Measurements from ENCODE around the gene MEI4. TPM values are rescaled to one million over a fixed set of nuclear protein-coding genes. Genes with fewer than 3 reads are reported as not detected.
A peak's percentile ranks its signal among the peaks of the same experiment; 100 is the strongest.
"Not testable (repeated sequence)": the region's sequence is repeated elsewhere in the genome, so short reads cannot be mapped to it uniquely, and the experiment has no call there.

Gene MEI4
- total RNA-seq, 1 donor from 2014 or later = 1.0 TPM

DNA sequence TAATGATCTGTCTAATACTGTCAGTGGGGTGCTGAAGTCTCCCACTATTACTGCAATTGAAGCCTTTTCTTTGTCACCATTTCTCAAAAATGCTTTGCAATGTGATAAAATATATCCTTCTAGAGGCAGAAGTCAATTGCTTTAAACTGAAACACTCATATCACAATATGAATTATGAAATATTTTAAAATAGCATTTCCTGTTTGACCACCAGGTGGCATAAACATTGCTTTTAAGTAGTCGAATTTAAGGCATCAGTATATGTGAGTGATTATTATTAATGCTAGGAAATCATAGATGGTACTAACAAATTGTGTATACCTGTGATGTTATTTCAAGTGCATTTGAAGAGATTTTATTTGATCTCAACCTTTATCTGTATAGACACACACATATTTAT is 87.5 kb downstream of the MEI4 start:
- Histone ChIP-seq H3K4me2 (no peak overlapping the region), H3K36me3 (no peaks in the 10 kb centered on the region), H3K9me3 (ENCODE audit: low read depth) (no peaks in the 10 kb centered on the region), H3K9ac (no peak overlapping the region), H3K4me1 (no peaks in the 10 kb centered on the region), H3K4me3 (no peak overlapping the region), H3K27ac (no peak overlapping the region), H2AFZ (replicated peaks) (no peak overlapping the region), H4K20me1 (ENCODE audit: low read depth) (no peaks in the 10 kb centered on the region), H3K79me2 (ENCODE audit: low read depth) (no peaks in the 10 kb centered on the region), H3F3A (ENCODE audit: low read depth) (no peaks in the 10 kb centered on the region), H3K27me3 (no peaks in the 10 kb centered on the region)
- no peak for DNase-seq (ENCODE audit: low spot score)
- H3K9me3 Mint-ChIP-seq = peaks cover 4% of the 10 kb centered on the region
- H3K27me3 Mint-ChIP-seq (ENCODE audit: insufficient read depth, low read depth) = peaks cover 3% of the 10 kb centered on the region
- no peaks in the 10 kb centered on the region for H3K4me1 Mint-ChIP-seq
- TF ChIP-seq EZH2 (IDR thresholded peaks at IDR 0.05) (no peak), EZH2phosphoT487 (IDR thresholded peaks at IDR 0.05) (no peak)
- TF ChIP-seq, protein P1, sequence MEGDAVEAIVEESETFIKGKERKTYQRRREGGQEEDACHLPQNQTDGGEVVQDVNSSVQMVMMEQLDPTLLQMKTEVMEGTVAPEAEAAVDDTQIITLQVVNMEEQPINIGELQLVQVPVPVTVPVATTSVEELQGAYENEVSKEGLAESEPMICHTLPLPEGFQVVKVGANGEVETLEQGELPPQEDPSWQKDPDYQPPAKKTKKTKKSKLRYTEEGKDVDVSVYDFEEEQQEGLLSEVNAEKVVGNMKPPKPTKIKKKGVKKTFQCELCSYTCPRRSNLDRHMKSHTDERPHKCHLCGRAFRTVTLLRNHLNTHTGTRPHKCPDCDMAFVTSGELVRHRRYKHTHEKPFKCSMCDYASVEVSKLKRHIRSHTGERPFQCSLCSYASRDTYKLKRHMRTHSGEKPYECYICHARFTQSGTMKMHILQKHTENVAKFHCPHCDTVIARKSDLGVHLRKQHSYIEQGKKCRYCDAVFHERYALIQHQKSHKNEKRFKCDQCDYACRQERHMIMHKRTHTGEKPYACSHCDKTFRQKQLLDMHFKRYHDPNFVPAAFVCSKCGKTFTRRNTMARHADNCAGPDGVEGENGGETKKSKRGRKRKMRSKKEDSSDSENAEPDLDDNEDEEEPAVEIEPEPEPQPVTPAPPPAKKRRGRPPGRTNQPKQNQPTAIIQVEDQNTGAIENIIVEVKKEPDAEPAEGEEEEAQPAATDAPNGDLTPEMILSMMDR (IDR thresholded peaks at IDR 0.05) = peak; percentile 44
- H3K36me3 Mint-ChIP-seq = no peaks in the 10 kb centered on the region
- no peak overlapping the region for H3K4me3 Mint-ChIP-seq
- no peak overlapping the region for H3K27ac Mint-ChIP-seq

- H3K9ac ChIP-seq; H3K9me3 ChIP-seq (ENCODE audit: low read depth); H3K27ac ChIP-seq; H3K4me3 Mint-ChIP-seq; H3K4me2 ChIP-seq; H3K4me3 ChIP-seq; H2AFZ ChIP-seq (replicated peaks); H3K4me1 Mint-ChIP-seq; H4K20me1 ChIP-seq (ENCODE audit: low read depth); H3K27ac Mint-ChIP-seq; H3K27me3 Mint-ChIP-seq (ENCODE audit: insufficient read depth, low read depth); H3F3A ChIP-seq (ENCODE audit: low read depth); H3K36me3 ChIP-seq; H3K79me2 ChIP-seq (ENCODE audit: low read depth); H3K27me3 ChIP-seq; H3K4me1 ChIP-seq; H3K36me3 Mint-ChIP-seq; DNase-seq (ENCODE audit: low spot score): not testable (repeated sequence)
- H3K9me3 Mint-ChIP-seq = peaks cover 11% of the 10 kb centered on the region
These were observed 99.3 kb downstream of the MEI4 start for GRCh38 chr6:77752156-77752555.

DNA sequence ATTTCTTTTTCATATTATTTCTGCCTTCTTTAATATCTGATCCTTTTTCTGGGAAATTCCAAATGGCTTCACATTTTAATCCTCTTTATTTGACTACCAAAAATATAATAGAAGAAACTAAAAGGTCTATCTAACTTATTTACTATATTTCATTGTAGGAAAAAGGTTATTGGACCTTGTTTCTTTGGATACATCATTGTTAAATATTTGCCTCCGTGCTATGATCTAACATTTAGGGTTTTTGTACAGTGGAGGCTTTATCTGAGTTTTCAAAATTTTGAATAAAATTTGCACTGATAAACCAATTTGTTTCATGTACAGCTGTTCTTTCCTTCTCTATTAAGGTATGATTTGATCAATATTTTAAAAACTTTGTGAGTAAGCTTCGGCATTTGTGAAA is 109.5 kb downstream of the MEI4 start:
- Histone ChIP-seq H3K9me3 (ENCODE audit: low read depth) (no peaks in the 10 kb centered on the region), H3K4me1 (no peaks in the 10 kb centered on the region), H3K36me3 (no peaks in the 10 kb centered on the region), H2AFZ (replicated peaks) (no peak overlapping the region), H3F3A (ENCODE audit: low read depth) (no peaks in the 10 kb centered on the region), H3K9ac (no peak overlapping the region), H3K4me3 (no peak overlapping the region), H3K27ac (no peak overlapping the region), H3K27me3 (no peaks in the 10 kb centered on the region), H3K79me2 (ENCODE audit: low read depth) (no peaks in the 10 kb centered on the region), H4K20me1 (ENCODE audit: low read depth) (no peaks in the 10 kb centered on the region), H3K4me2 (no peak overlapping the region)
- Mint-ChIP-seq H3K27me3 (ENCODE audit: insufficient read depth, low read depth) (no peaks in the 10 kb centered on the region), H3K36me3 (no peaks in the 10 kb centered on the region), H3K4me3 (no peak overlapping the region), H3K9me3 (no peaks in the 10 kb centered on the region), H3K4me1 (no peaks in the 10 kb centered on the region), H3K27ac (no peak overlapping the region)
- no peak for DNase-seq (ENCODE audit: low spot score)
- TF ChIP-seq EZH2phosphoT487 (IDR thresholded peaks at IDR 0.05) (no peak), EZH2 (IDR thresholded peaks at IDR 0.05) (no peak)
- TF ChIP-seq, protein P1 (IDR thresholded peaks at IDR 0.05) = no peak

DNA sequence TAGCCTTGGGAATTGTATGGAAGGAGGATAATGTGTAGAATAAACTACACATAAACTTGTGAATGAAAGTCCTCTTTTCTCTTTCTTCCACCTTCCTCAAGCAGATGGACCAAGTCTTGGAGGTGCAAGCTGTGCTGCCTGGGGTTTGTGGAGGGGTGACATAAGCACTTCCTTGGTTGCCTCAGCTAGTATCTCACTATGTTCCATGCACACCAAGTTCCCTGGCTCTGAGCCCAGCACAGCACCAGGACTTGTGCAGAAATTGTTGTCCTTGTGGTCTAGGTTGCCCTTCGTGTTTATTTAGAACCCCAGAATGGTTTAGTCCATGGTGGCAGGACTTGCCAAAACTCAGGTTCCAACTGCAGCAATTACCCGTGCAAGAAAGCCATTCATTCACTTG is 110.3 kb downstream of the MEI4 start:
- H2AFZ ChIP-seq (replicated peaks) = no peak overlapping the region
- H3K27me3 ChIP-seq = no peaks in the 10 kb centered on the region
- H3K4me3 ChIP-seq = no peak overlapping the region
- no peak overlapping the region for H3K9ac ChIP-seq
- H3K36me3 ChIP-seq = no peaks in the 10 kb centered on the region
- Mint-ChIP-seq H3K4me1 (no peaks in the 10 kb centered on the region), H3K4me3 (no peak overlapping the region), H3K9me3 (no peaks in the 10 kb centered on the region), H3K36me3 (no peaks in the 10 kb centered on the region), H3K27me3 (ENCODE audit: insufficient read depth, low read depth) (no peaks in the 10 kb centered on the region), H3K27ac (no peak overlapping the region)
- H3K4me1 ChIP-seq = no peaks in the 10 kb centered on the region
- H3F3A ChIP-seq (ENCODE audit: low read depth) = no peaks in the 10 kb centered on the region
- no peak overlapping the region for H3K27ac ChIP-seq
- no peak overlapping the region for H3K4me2 ChIP-seq
- H3K9me3 ChIP-seq (ENCODE audit: low read depth) = no peaks in the 10 kb centered on the region
- no peaks in the 10 kb centered on the region for H3K79me2 ChIP-seq (ENCODE audit: low read depth)
- no peaks in the 10 kb centered on the region for H4K20me1 ChIP-seq (ENCODE audit: low read depth)
- no peak for DNase-seq (ENCODE audit: low spot score)
- TF ChIP-seq EZH2phosphoT487 (IDR thresholded peaks at IDR 0.05) (no peak), EZH2 (IDR thresholded peaks at IDR 0.05) (no peak)
- TF ChIP-seq, protein P1 (IDR thresholded peaks at IDR 0.05) = no peak

Measured in neural progenitor cell (in vitro differentiated cells).